Colonic mucosa (tissue), 4 donors: ENCODE results near the gene TBCD. TPM values are rescaled to one million over a fixed set of nuclear protein-coding genes. Genes with fewer than 3 reads are reported as not detected.
A peak's percentile ranks its signal among the peaks of the same experiment; 100 is the strongest.

ENCODE experiments used
- DNase-seq: peaks from one replicate; pipeline ENCODE4 v3.0.0-alpha.2; 2020
- H3K27ac ChIP-seq: fragments of 200-600 bp; one replicate; pipeline ENCODE4 v1.8.0; 2021
- H3K27me3 ChIP-seq: fragments of 200-600 bp; one replicate; pipeline ENCODE4 v1.8.0; 2021
- H3K36me3 ChIP-seq: fragments of 200-600 bp; one replicate; pipeline ENCODE4 v1.8.0; 2021
- H3K4me1 ChIP-seq: fragments of 200-600 bp; one replicate; pipeline ENCODE4 v1.8.0; 2021; ENCODE audit warnings: mild to moderate bottlenecking
- H3K4me3 ChIP-seq: fragments of 200-600 bp; one replicate; pipeline ENCODE4 v1.8.0; 2021
- H3K9ac ChIP-seq, 2 donors: one replicate each; pipeline ENCODE4 v1.7.0; 2013; ENCODE audit warnings: control low read depth in 2 of 2, low read depth in 2 of 2, low read length in 2 of 2
- H3K9me3 ChIP-seq: fragments of 200-600 bp; one replicate; pipeline ENCODE4 v1.8.0; 2021
- intact Hi-C: fragments of 100-400 bp; cut with DNase I; formaldehyde crosslinking; loops from one replicate; pipeline ENCODE4 v1.14.1; 2022
- total RNA-seq, 2 donors: library from RNA; stranded (reverse); fragmentation: NEBNext Ultra II Directional in 1 of 2; extraction: Animal tissue kit (Norgen Biotek cat#: 25700) in 1 of 2; gene quantifications; one replicate each; pipeline ENCODE4 v1.2.1, GENCODE V29; 2021
- TF ChIP-seq, protein P1 (sequence below): fragments of 200-600 bp; IDR thresholded peaks from one replicate; pipeline ENCODE4 v1.8.0; 2022; ENCODE audit warnings: antibody characterized with exemption, mild to moderate bottlenecking
- donor health status: healthy.
- donor health status: DM: no; HTN: no; CAD: no.
- donor health status: DM: no; HTN: no; CAD: no.

Gene TBCD
- total RNA-seq, 2 donors from 2014 or later, result 49.2 to 101 TPM

GRCh38 chr17:82704886-82705285 is 47.0 kb upstream of the TBCD start:
- Histone ChIP-seq H3K9me3 (no peaks in the 10 kb centered on the region), H3K27me3 (no peaks in the 10 kb centered on the region), H3K36me3 (no peaks in the 10 kb centered on the region), H3K4me1 (peaks cover 14% of the 10 kb centered on the region), H3K4me3 (no peak overlapping the region), H3K9ac (peak overlapping the region in 1 of 2 donors; percentile 93), H3K27ac (peak overlapping the region; percentile 69)
- DNase-seq, result no peak
- TF ChIP-seq, protein P1, sequence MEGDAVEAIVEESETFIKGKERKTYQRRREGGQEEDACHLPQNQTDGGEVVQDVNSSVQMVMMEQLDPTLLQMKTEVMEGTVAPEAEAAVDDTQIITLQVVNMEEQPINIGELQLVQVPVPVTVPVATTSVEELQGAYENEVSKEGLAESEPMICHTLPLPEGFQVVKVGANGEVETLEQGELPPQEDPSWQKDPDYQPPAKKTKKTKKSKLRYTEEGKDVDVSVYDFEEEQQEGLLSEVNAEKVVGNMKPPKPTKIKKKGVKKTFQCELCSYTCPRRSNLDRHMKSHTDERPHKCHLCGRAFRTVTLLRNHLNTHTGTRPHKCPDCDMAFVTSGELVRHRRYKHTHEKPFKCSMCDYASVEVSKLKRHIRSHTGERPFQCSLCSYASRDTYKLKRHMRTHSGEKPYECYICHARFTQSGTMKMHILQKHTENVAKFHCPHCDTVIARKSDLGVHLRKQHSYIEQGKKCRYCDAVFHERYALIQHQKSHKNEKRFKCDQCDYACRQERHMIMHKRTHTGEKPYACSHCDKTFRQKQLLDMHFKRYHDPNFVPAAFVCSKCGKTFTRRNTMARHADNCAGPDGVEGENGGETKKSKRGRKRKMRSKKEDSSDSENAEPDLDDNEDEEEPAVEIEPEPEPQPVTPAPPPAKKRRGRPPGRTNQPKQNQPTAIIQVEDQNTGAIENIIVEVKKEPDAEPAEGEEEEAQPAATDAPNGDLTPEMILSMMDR, result no peak
- intact Hi-C loops, result no loop called here

GRCh38 chr17:82705756-82706155 is 46.1 kb upstream of the TBCD start:
- Histone ChIP-seq H3K27me3 (no peaks in the 10 kb centered on the region), H3K27ac (no peak overlapping the region), H3K9me3 (no peaks in the 10 kb centered on the region), H3K4me1 (peaks cover 14% of the 10 kb centered on the region), H3K9ac (no peak overlapping the region), H3K36me3 (no peaks in the 10 kb centered on the region), H3K4me3 (no peak overlapping the region)
- TF ChIP-seq, protein P1, result no peak
- intact Hi-C loops, result no loop called here
- no peak for DNase-seq

DNA sequence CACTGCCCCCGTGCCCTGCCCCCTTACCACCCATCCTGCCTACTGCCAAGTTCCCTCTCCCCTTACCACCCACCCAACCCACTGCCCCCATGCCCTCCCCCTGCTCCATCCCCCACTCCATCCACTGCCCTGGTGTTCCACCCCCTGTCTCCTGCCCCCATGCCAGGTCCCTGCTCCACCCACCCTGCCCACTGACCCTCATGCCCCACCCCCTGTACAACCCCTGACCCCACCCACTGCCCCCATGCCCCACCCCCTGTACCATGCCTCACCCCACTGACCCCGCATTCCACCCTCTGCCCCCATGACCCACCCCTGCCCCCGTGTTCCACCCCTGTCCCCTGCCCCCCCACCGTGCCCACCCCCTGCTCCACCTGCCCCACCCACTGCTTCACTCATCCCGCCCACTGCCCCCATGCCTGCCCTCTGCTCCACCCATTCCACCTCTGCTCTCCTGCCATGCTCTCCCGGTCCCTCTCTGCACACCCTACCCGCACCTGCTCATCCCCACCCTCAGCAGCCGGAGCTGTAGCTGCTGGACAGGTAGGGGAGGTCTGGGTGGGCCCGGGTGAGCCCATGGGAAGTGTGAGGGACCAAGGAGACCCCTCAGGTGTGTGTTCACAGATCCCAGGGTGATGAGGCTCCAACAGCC is 42.7 kb upstream of the TBCD start:
- Histone ChIP-seq H3K4me3 (no peak overlapping the region), H3K9ac (no peak overlapping the region), H3K27me3 (no peaks in the 10 kb centered on the region), H3K36me3 (no peaks in the 10 kb centered on the region), H3K4me1 (peaks cover 6% of the 10 kb centered on the region), H3K9me3 (no peaks in the 10 kb centered on the region), H3K27ac (no peak overlapping the region)
- TF ChIP-seq, protein P1, result no peak
- intact Hi-C loops, result no loop called here
- DNase-seq, result no peak

- peak overlapping the region in 1 of 2 donors; percentile 26 for H3K9ac ChIP-seq
- no peak for DNase-seq
- TF ChIP-seq, protein P1, result no peak
- no peak overlapping the region for H3K27ac ChIP-seq
- H3K4me1 ChIP-seq, result peaks cover under 1% of the 10 kb centered on the region
- H3K4me3 ChIP-seq, result no peak overlapping the region
- no peaks in the 10 kb centered on the region for H3K9me3 ChIP-seq
- no peaks in the 10 kb centered on the region for H3K27me3 ChIP-seq
- H3K36me3 ChIP-seq, result no peaks in the 10 kb centered on the region
- intact Hi-C loops, result no loop called here
Measured at GRCh38 chr17:82709676-82710498, 42.0 kb upstream of the TBCD start.

DNA sequence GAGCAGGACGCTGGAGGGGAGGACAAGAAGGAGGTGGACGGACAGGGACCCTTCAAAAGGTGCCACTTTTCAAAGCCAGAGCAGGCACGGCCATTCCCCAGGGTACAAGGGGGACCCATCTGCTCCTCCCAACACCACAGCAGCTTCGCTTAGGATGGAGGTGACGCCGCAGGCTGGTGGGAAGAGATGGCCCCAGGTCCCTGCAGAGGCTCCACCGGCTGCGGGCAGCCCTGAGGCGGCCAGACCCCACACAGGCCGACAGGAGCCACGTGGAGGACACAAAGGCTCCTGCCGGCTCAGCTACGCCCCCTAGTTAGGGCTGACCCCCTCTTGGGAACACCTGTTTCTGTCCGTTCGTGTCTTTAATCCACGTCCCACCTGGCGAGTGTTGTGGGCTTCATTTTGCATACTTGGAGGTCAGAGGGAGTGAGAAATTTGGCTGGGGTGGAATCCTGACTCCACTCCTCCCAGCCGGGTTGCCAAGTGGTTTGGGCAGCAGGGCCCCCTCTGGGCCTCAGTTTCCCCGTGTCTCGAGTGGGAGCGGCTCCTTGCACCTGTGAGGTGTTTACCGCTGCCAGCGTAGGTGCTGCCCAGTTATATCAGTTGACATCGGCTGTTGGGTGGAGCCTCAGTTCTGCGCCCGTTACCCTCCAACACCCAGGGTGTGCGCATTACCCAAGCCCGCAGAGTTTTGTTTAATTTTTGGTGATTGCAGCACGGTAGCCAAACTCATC is 41.2 kb upstream of the TBCD start:
- intact Hi-C loops, result no loop called here

More for the DNA sequence above, 41.2 kb upstream of the TBCD start:
- no peaks in the 10 kb centered on the region for H3K27me3 ChIP-seq
- no peak overlapping the region for H3K27ac ChIP-seq
- H3K9me3 ChIP-seq, result no peaks in the 10 kb centered on the region
- TF ChIP-seq, protein P1, result no peak
- no peaks in the 10 kb centered on the region for H3K36me3 ChIP-seq
- no peak overlapping the region for H3K4me3 ChIP-seq
- H3K4me1 ChIP-seq, result no peaks in the 10 kb centered on the region
- no peak for DNase-seq
- H3K9ac ChIP-seq, result peak overlapping the region in 1 of 2 donors; percentile 26
